ENCODE data around the gene TTC16.

Gene TTC16

DNA sequence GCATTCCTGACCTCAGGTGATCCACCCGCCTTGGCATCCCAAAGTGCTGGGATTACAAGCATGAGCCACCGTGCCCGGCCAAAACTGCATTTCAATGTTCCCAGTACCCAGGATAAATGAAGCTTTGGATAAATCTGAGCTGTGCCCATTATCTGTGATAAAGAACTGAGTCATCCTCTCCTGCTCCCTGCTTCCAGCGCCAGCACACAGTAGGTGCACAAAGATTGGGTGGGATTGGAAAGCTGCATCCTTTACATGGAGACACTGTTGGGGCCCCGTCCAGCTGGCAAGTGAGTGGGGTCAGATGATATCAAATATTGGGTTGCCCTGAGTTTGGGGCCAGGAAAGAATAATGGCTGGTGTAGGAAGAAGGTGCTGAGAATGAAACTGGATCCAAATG lies 45.2 kb downstream of the TTC16 start:
- in situ Hi-C loops (cut with HindIII; ENCODE audit: low sequenced_read_pairs), result loop anchor here (5.0 to 25.0 kb wide), 3 partner anchors 44 to 176 kb away; partner anchors contain the start of genes DPM2, ENG, PIP5KL1 and PTRH1

DNA sequence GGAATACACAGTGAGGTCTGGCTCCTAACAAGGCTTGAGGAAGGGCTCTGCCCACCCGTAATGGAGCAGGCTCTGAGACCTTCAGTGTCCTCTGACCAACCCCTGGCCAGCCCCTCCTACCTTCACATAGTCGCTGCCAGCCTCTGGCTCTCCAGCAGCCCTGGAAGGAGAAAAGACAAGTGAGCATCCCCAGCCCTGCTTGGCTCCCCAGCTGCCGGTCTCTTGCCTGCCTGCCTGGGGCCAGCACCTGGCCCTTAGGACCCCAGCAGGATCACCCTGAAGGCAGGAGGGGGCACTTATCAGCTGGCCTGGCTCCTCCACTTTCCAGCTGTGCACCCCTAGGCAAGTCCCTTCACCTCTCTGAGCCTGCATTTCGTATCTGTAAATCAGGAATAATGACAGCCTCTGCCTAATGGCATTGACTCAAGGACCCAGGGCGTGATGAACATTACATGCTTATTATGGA lies 45.6 kb downstream of the TTC16 start:
- in situ Hi-C loops (cut with HindIII; ENCODE audit: low sequenced_read_pairs), result loop anchor here (5.0 to 25.0 kb wide), 3 partner anchors 44 to 176 kb away; partner anchors contain the start of genes DPM2, ENG, PIP5KL1 and PTRH1

DNA sequence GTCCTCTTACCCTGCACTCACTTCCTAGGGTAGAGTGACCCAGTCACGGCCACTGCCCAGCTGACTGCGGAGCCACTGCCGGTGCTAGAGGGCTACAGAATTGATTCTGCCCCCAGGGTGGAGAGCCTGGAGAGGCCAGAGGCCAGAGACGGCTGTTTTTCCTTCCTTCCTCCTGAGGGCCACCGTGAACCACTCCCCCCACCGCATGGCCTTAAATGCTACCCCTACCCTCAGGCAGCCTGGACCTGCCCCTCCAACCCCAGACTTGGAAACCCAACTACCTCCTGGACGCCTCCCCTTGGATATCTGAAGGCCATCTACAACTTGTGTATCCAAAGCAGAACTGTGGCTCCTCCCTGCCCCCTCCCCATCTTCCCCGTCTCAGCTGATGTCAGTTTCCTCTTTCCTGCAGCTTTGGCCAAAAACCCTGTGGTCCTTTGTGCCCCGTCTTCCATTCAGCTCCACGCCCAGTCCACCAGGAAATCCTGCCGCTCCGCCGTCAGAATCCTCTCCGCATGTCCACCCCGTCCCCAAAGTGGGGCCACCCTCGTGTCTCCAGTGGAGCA lies 46.3 kb downstream of the TTC16 start:
- in situ Hi-C loops (cut with HindIII; ENCODE audit: low sequenced_read_pairs), result loop anchor here (5.0 to 25.0 kb wide), 3 partner anchors 45 to 175 kb away; partner anchors contain the start of genes DPM2, ENG, PIP5KL1 and PTRH1

DNA sequence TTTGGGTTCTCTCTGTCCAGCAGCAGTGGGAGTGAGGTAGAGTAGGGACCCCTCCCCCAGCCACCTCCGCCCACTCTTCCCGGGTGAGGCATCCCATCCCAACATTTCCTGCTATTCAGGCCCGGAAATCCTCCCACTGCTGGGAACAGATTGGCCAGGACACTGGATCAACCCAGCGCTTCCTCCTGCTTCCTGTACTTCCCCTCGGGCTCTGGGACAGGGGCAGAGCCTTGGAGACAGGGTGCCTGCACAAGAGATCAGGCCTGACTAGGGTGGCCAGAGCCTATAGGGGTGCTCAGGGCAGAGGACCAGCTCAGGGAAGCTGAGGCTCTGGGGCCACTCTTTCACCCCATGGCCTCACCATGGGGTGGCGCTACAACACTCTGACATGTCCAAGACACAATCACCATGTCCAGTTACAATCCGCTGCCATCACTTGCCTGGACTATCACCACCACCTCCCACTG lies 48.1 kb downstream of the TTC16 start:
- in situ Hi-C loops (cut with HindIII; ENCODE audit: low sequenced_read_pairs), result loop anchor here (5.0 to 25.0 kb wide), 3 partner anchors 47 to 173 kb away; partner anchors contain the start of genes DPM2, ENG, PIP5KL1 and PTRH1

DNA sequence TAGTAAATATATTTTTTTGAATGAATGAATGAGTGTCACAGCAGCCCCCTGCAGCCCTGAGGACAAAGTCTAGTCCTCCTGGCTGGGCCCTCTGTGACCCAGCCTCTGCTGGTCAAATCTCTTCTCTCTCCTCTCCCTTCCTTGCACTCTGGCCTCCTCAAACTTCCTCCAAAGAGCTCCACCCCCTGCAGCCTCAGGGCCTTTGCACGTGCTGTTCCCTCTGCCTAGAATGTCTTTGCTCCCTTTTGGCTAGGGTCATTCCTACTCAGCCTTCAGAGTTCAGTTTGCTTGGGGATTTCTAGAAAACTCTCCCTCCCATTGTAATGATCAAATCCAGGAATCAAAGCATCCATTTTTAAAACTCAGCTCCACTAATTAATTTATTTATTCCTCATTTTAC lies 49.5 kb downstream of the TTC16 start:
- in situ Hi-C loops (cut with HindIII; ENCODE audit: low sequenced_read_pairs), result loop anchor here (25.0 kb wide), 2 partner anchors 97 to 172 kb away; partner anchors contain the start of genes DPM2, ENG and PIP5KL1

DNA sequence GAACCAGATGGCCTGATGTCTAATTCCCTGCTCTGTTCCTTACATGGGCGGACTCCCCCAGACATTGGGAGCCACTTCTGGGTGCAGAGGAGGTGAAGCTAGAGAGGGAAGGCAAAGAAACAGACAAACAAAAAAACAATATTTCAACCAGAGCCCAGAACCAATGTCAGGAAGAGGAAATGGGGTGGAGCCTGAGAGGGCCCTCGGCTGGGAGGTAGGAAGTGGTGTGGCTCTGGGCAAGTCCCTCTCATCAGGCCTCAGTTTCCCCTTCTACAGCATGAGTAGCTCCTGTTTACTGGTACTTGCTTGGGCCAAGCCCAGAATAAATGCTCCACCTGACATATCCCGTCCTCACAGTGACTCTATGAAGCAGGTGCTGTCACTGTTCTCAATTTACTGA lies 51.5 kb downstream of the TTC16 start:
- in situ Hi-C loops (cut with HindIII; ENCODE audit: low sequenced_read_pairs), result loop anchor here (25.0 kb wide), 2 partner anchors 95 to 170 kb away; partner anchors contain the start of genes DPM2, ENG and PIP5KL1

DNA sequence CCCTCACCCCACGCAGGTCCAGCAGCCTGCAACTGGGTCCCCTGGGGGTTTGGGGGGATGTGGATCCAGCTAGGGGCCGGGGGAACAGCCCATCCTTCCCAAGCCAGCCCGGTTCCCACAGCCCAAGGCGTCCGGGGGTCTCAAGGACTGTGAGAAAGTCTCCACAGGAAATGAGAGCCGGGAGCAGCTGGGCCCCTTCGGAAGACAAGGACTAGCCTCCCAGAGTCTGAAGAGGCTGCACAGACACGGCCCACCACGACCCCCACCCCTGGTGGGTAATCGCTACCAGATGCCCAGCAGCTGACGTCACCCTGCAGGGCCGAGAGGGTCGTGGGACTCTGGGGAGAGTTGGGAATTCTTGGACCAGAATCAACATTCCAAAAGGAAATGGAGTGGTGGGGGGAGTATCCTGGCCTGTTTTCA lies 52.0 kb downstream of the TTC16 start:
- in situ Hi-C loops (cut with HindIII; ENCODE audit: low sequenced_read_pairs), result loop anchor here (25.0 kb wide), 2 partner anchors 94 to 169 kb away; partner anchors contain the start of genes DPM2, ENG and PIP5KL1

DNA sequence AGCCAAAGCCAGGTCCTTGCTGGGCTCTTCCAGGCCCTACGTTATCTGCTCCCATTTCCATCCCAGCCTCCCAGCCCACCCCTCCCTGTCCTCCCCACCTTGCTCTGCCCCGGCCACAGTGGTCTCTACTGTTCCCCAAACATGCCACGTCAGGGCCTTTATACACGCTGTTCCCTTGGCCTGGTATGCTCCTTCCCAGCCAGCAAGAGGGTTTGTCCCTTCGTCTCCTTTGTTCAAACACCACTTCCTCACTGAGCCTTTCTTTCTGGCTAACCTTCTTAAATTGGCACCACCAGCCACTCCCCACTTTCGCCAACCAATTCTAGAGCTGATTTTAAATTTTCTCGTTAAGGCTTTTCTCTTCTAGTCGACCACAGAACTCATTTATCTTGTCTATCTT lies 52.8 kb downstream of the TTC16 start:
- in situ Hi-C loops (cut with HindIII; ENCODE audit: low sequenced_read_pairs), result loop anchor here (25.0 kb wide), 2 partner anchors 94 to 169 kb away; partner anchors contain the start of genes DPM2, ENG and PIP5KL1

DNA sequence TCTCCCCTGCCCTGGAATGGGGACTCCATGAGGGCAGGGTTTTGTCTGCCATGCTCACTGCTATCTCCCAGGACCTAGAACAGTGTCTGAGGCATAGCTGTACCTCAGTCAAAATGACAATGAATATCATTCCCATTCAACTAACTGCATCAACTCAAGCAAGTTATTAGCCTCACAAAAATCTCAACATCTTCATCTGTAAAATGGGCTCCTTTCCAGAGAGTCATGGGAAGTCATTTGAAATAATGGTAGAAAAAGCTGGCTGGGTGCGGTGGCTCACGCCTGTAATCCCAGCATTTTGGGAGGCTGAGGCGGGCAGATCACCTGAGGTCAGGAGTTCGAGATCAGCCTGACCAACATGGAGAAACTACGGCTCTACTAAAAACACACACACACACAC lies 53.2 kb downstream of the TTC16 start:
- in situ Hi-C loops (cut with HindIII; ENCODE audit: low sequenced_read_pairs), result loop anchor here (25.0 kb wide), 2 partner anchors 93 to 168 kb away; partner anchors contain the start of genes DPM2, ENG and PIP5KL1

DNA sequence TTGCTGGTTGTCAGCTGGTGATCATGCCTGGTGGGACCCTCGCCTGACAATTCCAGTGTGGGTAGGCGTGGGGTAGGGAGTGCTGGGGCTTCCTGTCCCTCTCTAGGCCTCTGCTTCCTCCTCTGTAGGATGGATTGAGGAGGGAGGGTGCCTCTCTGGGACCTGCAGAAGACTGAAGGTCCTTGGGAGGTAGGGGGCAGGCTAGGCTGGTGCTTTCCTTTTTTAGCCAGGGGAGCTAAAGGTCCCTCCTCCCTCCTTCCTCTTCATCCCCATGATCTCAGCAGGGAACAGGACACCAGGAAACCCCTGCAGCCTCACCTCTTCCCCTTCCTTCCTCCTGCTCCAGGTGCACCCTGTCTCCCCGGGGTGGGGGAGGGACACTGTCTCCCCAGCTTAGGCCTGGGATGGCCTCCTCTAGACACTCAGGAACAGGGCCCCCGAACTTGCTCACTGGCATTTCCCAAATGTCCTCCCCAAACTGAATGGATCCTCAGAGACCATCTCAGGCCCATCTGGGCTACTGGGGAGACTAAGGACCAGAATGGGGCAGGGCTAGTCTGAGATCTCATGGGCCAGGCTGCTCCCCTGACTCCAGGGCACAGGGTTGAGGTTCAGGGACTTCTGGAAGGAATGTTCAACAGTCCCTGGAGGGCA lies 54.2 kb downstream of the TTC16 start:
- in situ Hi-C loops (cut with HindIII; ENCODE audit: low sequenced_read_pairs), result loop anchor here (25.0 kb wide), 2 partner anchors 92 to 167 kb away; partner anchors contain the start of genes DPM2, ENG and PIP5KL1

DNA sequence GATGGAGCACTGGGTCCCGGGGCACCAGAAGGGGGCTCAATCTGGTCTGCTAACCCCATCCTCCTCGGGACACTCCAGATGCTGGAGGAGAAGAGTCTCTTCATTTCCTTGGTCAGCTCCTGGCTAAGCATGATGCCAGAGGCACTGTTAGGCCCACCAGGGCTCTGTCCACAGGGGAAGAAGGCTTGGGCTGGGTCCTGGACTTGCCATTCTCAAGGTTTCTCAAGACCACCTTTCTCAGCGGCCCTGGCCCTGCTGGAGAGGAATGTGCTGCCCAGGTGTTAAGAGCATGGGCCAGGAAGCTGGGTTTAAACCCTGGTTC lies 54.7 kb downstream of the TTC16 start:
- in situ Hi-C loops (cut with HindIII; ENCODE audit: low sequenced_read_pairs), result loop anchor here (25.0 kb wide), 2 partner anchors 92 to 167 kb away; partner anchors contain the start of genes DPM2, ENG and PIP5KL1

DNA sequence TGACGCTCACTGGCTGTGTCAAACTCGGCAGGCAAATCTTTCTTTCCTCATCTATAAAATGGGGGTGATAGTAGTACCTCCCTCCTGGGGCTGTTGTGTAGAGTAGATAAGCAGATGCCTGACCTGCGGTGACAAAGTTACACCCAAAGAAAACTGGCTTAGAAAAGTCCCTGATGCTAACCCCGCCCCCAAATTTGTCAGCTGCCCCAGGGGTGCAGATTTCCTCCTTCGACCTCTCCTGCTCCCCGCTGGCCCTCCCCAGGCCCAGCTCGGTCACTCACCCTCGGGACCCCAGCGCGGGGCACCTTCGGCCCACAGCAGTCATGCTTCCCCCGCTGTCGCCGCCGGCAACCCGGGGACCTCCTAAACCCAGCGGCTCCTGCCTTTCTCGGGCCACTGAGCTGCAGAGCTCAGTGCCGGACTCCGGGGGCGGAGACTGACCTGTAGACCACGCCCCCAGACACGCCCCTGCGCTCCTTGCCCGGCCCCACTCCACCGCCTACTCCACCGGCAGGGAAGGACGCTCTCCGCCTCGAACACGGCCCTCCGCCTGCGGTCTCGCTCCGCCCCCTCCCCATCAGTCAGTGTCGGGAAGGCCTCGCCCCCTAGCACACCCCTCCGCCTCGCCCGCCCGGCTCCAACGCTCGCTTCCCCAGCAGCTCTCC lies 55.2 kb downstream of the TTC16 start:
- in situ Hi-C loops (cut with HindIII; ENCODE audit: low sequenced_read_pairs), result loop anchor here (25.0 kb wide), 2 partner anchors 91 to 166 kb away; partner anchors contain the start of genes DPM2, ENG and PIP5KL1

DNA sequence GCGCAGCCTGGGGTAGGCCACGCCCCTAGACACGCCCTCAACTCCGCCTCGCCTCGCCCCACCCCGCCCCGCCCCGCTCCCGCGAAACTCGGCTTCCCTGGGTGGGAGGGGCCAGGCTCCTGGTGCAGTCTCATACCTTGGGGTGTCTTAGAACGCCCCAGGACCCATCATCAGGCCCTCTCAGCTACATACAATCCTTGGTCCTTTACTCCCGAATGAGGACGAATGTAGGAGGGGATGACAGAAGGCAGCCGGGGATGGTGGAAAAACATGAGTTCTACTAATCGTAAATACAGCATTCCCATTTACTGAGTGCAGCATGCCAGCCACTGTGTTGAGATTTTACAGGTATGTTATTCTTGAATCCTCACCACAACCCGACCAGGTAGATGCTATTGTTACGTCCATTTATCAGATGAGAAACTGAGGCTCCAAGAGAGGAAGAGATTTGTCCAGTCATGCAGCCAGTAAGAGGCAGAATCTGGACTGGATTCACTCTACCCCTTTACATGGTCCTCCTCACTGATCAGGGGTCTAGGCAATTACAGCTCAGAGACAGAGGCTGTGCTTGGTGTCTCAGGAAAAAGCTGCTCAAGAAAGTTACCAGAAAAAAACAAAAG lies 55.8 kb downstream of the TTC16 start:
- in situ Hi-C loops (cut with HindIII; ENCODE audit: low sequenced_read_pairs), result loop anchor here (25.0 kb wide), 2 partner anchors 91 to 166 kb away; partner anchors contain the start of genes DPM2, ENG and PIP5KL1

DNA sequence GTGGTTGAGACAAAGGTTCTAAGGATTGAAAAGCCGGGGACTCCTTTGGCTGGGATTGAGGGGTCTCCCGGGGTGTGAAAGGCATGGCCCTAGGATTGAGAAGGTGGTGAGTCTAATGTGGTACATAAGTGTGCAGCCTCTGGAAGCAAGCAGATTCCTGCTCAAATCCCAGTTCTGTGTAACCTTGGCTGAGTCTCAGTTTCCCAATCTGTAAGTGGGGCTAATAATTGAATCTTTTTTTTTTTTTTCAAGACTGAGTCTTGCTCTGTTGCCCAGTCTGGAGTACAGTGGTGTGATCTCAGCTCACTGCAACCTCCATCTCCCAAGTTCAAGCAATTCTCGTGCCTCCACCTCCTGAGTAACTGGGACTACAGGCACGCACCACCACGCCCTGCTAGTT lies 56.7 kb downstream of the TTC16 start:
- in situ Hi-C loops (cut with HindIII; ENCODE audit: low sequenced_read_pairs), result loop anchor here (25.0 kb wide), 2 partner anchors 90 to 165 kb away; partner anchors contain the start of genes DPM2, ENG and PIP5KL1

DNA sequence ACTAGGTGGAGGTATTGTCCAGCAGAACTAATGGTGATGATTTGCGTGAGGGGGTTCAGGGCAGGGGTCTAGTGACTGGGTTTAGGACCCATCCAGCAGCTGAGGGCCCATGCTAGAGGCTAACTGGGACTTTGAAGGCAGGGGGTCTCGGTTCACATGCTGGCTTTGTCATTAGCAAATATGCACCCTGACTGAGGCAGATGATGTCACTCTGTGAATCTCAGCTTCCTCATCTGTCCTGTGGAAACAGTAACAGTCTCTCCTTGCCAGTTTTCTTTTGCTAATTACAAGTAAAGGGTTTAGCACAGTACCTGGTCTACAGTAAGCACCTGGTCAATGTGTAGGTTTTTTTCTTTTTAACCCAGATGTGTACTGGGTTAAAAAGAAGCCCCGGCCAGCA lies 57.4 kb downstream of the TTC16 start:
- in situ Hi-C loops (cut with HindIII; ENCODE audit: low sequenced_read_pairs), result loop anchor here (25.0 kb wide), 2 partner anchors 89 to 164 kb away; partner anchors contain the start of genes DPM2, ENG and PIP5KL1

DNA sequence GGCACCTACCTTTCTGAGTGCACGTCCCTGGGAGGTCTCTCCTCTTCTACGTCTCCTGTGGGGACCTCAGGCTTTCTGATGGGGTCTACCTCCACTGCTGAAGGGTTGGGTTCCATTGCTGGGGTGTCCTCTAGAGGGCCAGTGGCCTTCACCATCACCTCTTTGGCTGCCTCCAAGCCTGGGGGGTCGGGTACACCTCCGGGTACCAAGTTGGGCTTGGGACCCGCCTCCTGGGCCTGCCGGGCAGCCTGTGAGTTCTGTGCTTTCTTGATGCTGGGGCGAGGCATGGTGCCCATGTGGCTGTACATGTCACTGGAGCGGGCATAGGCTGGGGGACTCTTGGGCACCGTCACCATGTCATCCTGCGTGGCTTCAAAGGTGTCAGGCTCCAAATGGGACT lies 58.1 kb downstream of the TTC16 start:
- in situ Hi-C loops (cut with HindIII; ENCODE audit: low sequenced_read_pairs), result loop anchor here (25.0 kb wide), 2 partner anchors 88 to 163 kb away; partner anchors contain the start of genes DPM2, ENG and PIP5KL1

DNA sequence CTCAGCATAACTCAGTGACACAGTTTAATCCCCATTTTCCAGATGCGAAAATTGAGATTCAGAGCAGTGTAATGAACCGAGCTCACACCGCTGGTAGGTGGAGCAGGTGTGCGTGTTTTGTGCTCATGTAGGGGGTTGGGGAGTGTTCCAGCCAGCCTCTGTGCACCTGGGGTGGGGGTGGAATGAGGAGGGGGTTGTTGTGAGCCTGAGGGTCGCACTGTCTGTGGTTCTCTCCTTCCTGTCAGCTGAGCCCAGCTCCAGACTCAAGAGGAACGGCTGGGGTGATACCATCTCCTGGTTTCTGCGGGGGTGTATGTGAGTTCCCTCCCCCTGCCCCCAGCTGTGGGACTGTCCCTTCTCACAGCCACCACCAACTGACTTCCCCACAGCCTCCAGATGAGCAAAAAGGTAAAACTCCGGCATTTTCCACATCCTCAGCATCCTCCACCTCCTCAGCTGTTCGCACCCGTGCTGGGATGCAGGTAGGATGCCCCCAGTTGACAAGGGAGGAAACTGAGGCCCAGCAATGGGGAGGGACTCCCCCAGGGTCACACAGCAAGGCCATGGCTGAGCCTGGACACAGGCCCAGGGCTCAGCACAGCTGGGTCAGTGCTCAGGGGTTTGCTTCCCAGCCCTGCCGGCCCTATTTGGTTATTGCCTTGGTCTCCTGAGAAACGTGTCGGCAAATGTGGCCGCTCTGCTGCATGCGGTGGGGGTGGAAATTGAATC lies 60.5 kb downstream of the TTC16 start:
- in situ Hi-C loops (cut with HindIII; ENCODE audit: low sequenced_read_pairs), result no loop called here

DNA sequence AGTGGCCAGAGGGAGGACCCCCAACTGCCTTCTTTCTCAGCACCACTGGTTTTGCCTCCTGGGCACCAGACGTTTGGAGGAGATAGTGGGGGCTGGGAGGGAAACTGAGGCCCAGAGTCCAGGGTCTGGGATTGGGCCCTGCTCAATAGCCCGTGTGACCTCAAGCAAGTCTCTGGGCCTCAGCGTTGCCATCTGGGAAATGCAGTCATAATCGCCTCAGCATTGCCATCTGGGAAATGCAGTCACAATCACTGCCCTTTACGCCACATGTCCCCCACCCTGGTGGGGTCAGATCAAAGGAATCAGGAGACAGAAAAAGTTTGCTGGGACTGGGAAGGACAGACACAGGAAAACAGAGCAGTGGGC lies 61.0 kb downstream of the TTC16 start:
- in situ Hi-C loops (cut with HindIII; ENCODE audit: low sequenced_read_pairs), result no loop called here

DNA sequence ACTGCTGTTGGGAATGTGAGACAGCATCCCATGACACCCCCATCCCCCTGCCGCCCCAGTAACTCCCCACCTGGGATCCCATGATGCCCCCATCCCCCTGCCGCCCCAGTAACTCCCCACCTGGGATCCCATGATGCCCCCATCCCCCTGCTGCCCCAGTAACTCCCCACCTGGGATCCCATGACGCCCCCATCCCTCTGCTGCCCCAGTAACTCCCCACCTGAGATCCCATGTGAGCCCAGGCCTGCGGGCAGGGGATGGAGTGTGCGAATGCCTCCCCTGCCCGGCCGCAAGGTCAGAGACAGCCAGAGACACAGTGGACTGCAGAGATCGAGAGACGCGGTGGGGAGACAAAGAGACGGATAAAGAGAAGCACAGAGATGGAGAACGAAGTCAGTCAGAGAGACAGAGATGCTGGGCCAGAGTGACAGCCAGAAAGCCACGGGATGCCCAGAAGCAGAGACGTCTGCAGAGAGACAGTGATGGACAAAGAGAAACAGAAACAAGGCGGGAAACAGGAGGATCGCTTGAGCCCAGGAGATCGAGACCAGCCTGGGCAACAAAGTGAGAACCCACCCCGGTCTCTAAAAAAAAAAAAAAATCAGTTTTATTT lies 61.6 kb downstream of the TTC16 start:
- in situ Hi-C loops (cut with HindIII; ENCODE audit: low sequenced_read_pairs), result no loop called here

Measured in endothelial cell of hepatic sinusoid (primary cell).